A673 (cell line): ENCODE measurements around the gene SH2D3C. TPM values are rescaled to one million over a fixed set of nuclear protein-coding genes. Genes with fewer than 3 reads are reported as not detected.

Experiments used
- BruUV-seq: library from RNA; stranded (reverse); fragments of 400-500 nt; replicated peaks from 2 replicates; lab custom pipeline; 2021; lab: Mats Ljungman, UMichigan
- CTCF ChIA-PET: fragments of 300-600 bp; sonication (Branson Sonifier 250); formaldehyde crosslinking; loops from one replicate; lab custom pipeline; 2022; ENCODE audit warnings: antibody characterized with exemption; lab: Charles Lee
- POLR2A ChIA-PET: fragments of 300-600 bp; sonication (Branson Sonifier 250); formaldehyde crosslinking; loops from one replicate; lab custom pipeline; 2022; ENCODE audit warnings: antibody characterized with exemption; ENCODE audit not compliant: low non-redundant PET; lab: Charles Lee
- DNase-seq: peaks from one replicate; pipeline ENCODE4 v3.0.0-alpha.2; 2015; ENCODE audit warnings: low spot score
- H3K27ac ChIP-seq: fragments of 200-600 bp; sonication (generic); 2 replicates; pipeline ENCODE4 v1.5.1; 2016; ENCODE audit warnings: mixed run types, low read depth, mild to moderate bottlenecking, mixed read lengths, antibody characterized with exemption, low read length; ENCODE audit not compliant: poor library complexity, severe bottlenecking
- H3K27me3 ChIP-seq: fragments of 200-600 bp; sonication (generic); replicated peaks from 2 replicates; pipeline ENCODE4 v1.6.1; 2017; ENCODE audit warnings: mixed run types, low read depth, mild to moderate bottlenecking, mixed read lengths, antibody characterized with exemption, low read length; ENCODE audit not compliant: insufficient read depth, poor library complexity
- H3K36me3 ChIP-seq: fragments of 200-600 bp; sonication (generic); 2 replicates; pipeline ENCODE4 v1.6.1; 2016; ENCODE audit warnings: mixed run types, mild to moderate bottlenecking, mixed read lengths, antibody characterized with exemption, low read length; ENCODE audit not compliant: insufficient read depth, poor library complexity, severe bottlenecking
- H3K4me1 ChIP-seq: fragments of 200-600 bp; sonication (generic); 2 replicates; pipeline ENCODE4 v1.6.1; 2017; ENCODE audit warnings: mixed run types, mild to moderate bottlenecking, mixed read lengths, antibody characterized with exemption, low read length; ENCODE audit not compliant: insufficient read depth, poor library complexity, severe bottlenecking
- H3K4me3 ChIP-seq: fragments of 200-600 bp; sonication (generic); 2 replicates; pipeline ENCODE4 v1.5.1; 2016; ENCODE audit warnings: low read depth, mixed run types, mild to moderate bottlenecking, mixed read lengths, low read length; ENCODE audit not compliant: poor library complexity, severe bottlenecking
- H3K9me3 ChIP-seq: fragments of 200-600 bp; sonication (generic); 2 replicates; pipeline ENCODE4 v1.6.1; 2016; ENCODE audit warnings: mixed run types, low read depth, mild to moderate bottlenecking, mixed read lengths, antibody characterized with exemption, low read length; ENCODE audit not compliant: poor library complexity, severe bottlenecking
- CTCF ChIP-seq: fragments of 300-800, 200-600 bp; sonication (generic); conservative IDR thresholded peaks from 2 replicates; pipeline ENCODE4 v1.5.1; 2017; ENCODE audit warnings: low read depth, mild to moderate bottlenecking, antibody characterized with exemption, low read length, moderate library complexity, mixed read lengths
- EZH2 ChIP-seq: fragments of 200-600 bp; sonication (generic); IDR thresholded peaks from 2 replicates; pipeline ENCODE4 v1.6.1; 2017; ENCODE audit warnings: borderline replicate concordance, low read depth, mild to moderate bottlenecking, mixed read lengths, antibody characterized with exemption, low read length; ENCODE audit not compliant: poor library complexity, severe bottlenecking
- intact Hi-C: fragments of 100-400 bp; cut with micrococcal nuclease; formaldehyde crosslinking; loops from one replicate; pipeline ENCODE4 v1.10.0; 2022; ENCODE audit not compliant: unreplicated experiment
- total RNA-seq: library from RNA; stranded (reverse); gene quantifications from 2 replicates; pipeline ENCODE4 v1.2.3, GENCODE V29; 2021

The SH2D3C gene
- total RNA-seq, 1 experiment from 2014 or later = not detected

DNA sequence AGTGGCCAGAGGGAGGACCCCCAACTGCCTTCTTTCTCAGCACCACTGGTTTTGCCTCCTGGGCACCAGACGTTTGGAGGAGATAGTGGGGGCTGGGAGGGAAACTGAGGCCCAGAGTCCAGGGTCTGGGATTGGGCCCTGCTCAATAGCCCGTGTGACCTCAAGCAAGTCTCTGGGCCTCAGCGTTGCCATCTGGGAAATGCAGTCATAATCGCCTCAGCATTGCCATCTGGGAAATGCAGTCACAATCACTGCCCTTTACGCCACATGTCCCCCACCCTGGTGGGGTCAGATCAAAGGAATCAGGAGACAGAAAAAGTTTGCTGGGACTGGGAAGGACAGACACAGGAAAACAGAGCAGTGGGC, 1.6 kb downstream of the SH2D3C start:
- no peak for TF ChIP-seq CTCF
- TF ChIP-seq EZH2 = no peak
- Histone ChIP-seq H3K4me1 (no peaks in the 10 kb centered on the region), H3K9me3 (no peaks in the 10 kb centered on the region), H3K27me3 (no peaks in the 10 kb centered on the region), H3K27ac (no peak overlapping the region), H3K4me3 (no peak overlapping the region), H3K36me3 (no peaks in the 10 kb centered on the region)
- intact Hi-C loops = no loop called here
- CTCF ChIA-PET = no interaction called here
- no TSS peak for BruUV-seq
- DNase-seq = no peak
- POLR2A ChIA-PET = no interaction called here

GRCh38 chr9:127776195-127776923, 2.1 kb downstream of the SH2D3C start:
- CTCF ChIA-PET = no interaction called here
- peak; percentile 50 for DNase-seq
- H3K9me3 ChIP-seq = no peaks in the 10 kb centered on the region
- no peak overlapping the region for H3K27ac ChIP-seq
- POLR2A ChIA-PET = no interaction called here
- H3K4me3 ChIP-seq = no peak overlapping the region
- no peaks in the 10 kb centered on the region for H3K36me3 ChIP-seq
- TF ChIP-seq EZH2 = no peak
- H3K27me3 ChIP-seq = no peaks in the 10 kb centered on the region
- no TSS peak for BruUV-seq
- intact Hi-C loops = no loop called here
- H3K4me1 ChIP-seq = no peaks in the 10 kb centered on the region

GRCh38 chr9:127773981-127774380, 4.5 kb downstream of the SH2D3C start:
- Histone ChIP-seq H3K4me1 (peaks cover 7% of the 10 kb centered on the region), H3K9me3 (no peaks in the 10 kb centered on the region), H3K36me3 (no peaks in the 10 kb centered on the region), H3K27ac (no peak overlapping the region), H3K27me3 (no peaks in the 10 kb centered on the region), H3K4me3 (no peak overlapping the region)
- no TSS peak for BruUV-seq
- intact Hi-C loops = no loop called here
- ChIA-PET CTCF (no interaction called here), POLR2A (no interaction called here)
- no peak for TF ChIP-seq EZH2
- TF ChIP-seq CTCF = no peak
- no peak for DNase-seq

- ChIA-PET CTCF (no interaction called here), POLR2A (no interaction called here)
- no peak for TF ChIP-seq EZH2
- TF ChIP-seq CTCF = no peak
- Histone ChIP-seq H3K36me3 (no peaks in the 10 kb centered on the region), H3K4me3 (no peak overlapping the region), H3K9me3 (no peaks in the 10 kb centered on the region), H3K4me1 (peaks cover 7% of the 10 kb centered on the region), H3K27ac (no peak overlapping the region), H3K27me3 (no peaks in the 10 kb centered on the region)
- intact Hi-C loops = no loop called here
- BruUV-seq = no TSS peak
- DNase-seq = no peak
Measured at GRCh38 chr9:127773272-127773671, 5.2 kb downstream of the SH2D3C start.
